Mucosa of descending colon (tissue), 3 donors: ENCODE data around the gene NINL. TPM values are rescaled to one million over a fixed set of nuclear protein-coding genes. Genes with fewer than 3 reads are reported as not detected.

Experiments used
- ATAC-seq: fragments of 200-7000 bp; cut with Tn5 transposase; one replicate; pipeline ENCODE4 v1.9.1; 2020; ENCODE audit warnings: mild to moderate bottlenecking, moderate library complexity
- DNase-seq, 3 donors: peaks; one replicate each; pipeline ENCODE4 v3.0.0-alpha.2; 2020
- H3K36me3 ChIP-seq: fragments of 200-600 bp; one replicate; pipeline ENCODE4 v1.8.0; 2021; ENCODE audit warnings: low read depth, mild to moderate bottlenecking
- H3K4me1 ChIP-seq: fragments of 200-600 bp; one replicate; pipeline ENCODE4 v1.8.0; 2021; ENCODE audit warnings: low read depth, mild to moderate bottlenecking
- H3K4me3 ChIP-seq: fragments of 200-600 bp; one replicate; pipeline ENCODE4 v1.8.0; 2021; ENCODE audit warnings: mild to moderate bottlenecking
- H3K9me3 ChIP-seq: fragments of 200-600 bp; one replicate; pipeline ENCODE4 v1.8.0; 2021; ENCODE audit warnings: mild to moderate bottlenecking
- CTCF ChIP-seq: fragments of 200-600 bp; IDR thresholded peaks from one replicate; pipeline ENCODE4 v1.8.0; 2022; ENCODE audit warnings: antibody characterized with exemption, mild to moderate bottlenecking
- intact Hi-C, 2 donors: fragments of 100-400 bp; cut with DNase I in 1 of 2; cut with micrococcal nuclease in 1 of 2; formaldehyde crosslinking; loops; one replicate each; pipeline versions ENCODE4 v1.11.0 to v1.11.1; 2022; cut with DNase I, micrococcal nuclease
- total RNA-seq, 3 donors: library from RNA; stranded (reverse); fragmentation: NEBNext Ultra II Directional in 2 of 3; extraction: Animal tissue kit (Norgen Biotek cat#: 25700) in 2 of 3; gene quantifications; one replicate each; pipeline versions ENCODE4 v1.2.1 to v1.2.4, GENCODE V29; 2021 to 2023
- donor health status: DM: no; HTN: no; CAD: no; lungs with moderate emphysema.
- donor health status: DM: no; HTN: no; CAD: no.
- donor health status: DM: no; HTN: yes; CAD: no.

The NINL gene
- total RNA-seq, 3 donors from 2014 or later, result 1.8 to 15.1 (median 3.3) TPM

GRCh38 chr20:25459916-25460535 lies 125.3 kb downstream of the NINL start:
- H3K36me3 ChIP-seq, result no peaks in the 10 kb centered on the region
- H3K4me3 ChIP-seq, result no peak overlapping the region
- TF ChIP-seq CTCF, result no peak
- intact Hi-C loops, result no loop called here
- no peaks in the 10 kb centered on the region for H3K4me1 ChIP-seq
- ATAC-seq (no peak), DNase-seq (no peak)
- no peaks in the 10 kb centered on the region for H3K9me3 ChIP-seq

GRCh38 chr20:25459111-25459830 lies 126.1 kb downstream of the NINL start:
- DNase-seq (no peak), ATAC-seq (no peak)
- H3K4me1 ChIP-seq, result no peaks in the 10 kb centered on the region
- no peaks in the 10 kb centered on the region for H3K9me3 ChIP-seq
- no peaks in the 10 kb centered on the region for H3K36me3 ChIP-seq
- intact Hi-C loops, result no loop called here
- no peak overlapping the region for H3K4me3 ChIP-seq
- no peak for TF ChIP-seq CTCF

GRCh38 chr20:25457886-25458680 lies 127.2 kb downstream of the NINL start:
- ATAC-seq (no peak), DNase-seq (no peak)
- H3K4me1 ChIP-seq, result no peaks in the 10 kb centered on the region
- no peaks in the 10 kb centered on the region for H3K9me3 ChIP-seq
- no peak for TF ChIP-seq CTCF
- intact Hi-C loops, result no loop called here
- H3K36me3 ChIP-seq, result no peaks in the 10 kb centered on the region
- H3K4me3 ChIP-seq, result no peak overlapping the region

- no peak for ATAC-seq
- Histone ChIP-seq H3K36me3 (no peaks in the 10 kb centered on the region), H3K4me3 (no peak overlapping the region), H3K9me3 (no peaks in the 10 kb centered on the region), H3K4me1 (no peaks in the 10 kb centered on the region)
- no peak for TF ChIP-seq CTCF
- intact Hi-C loops, result no loop called here
- DNase-seq, result no peak
These were observed 131.0 kb downstream of the NINL start for GRCh38 chr20:25454153-25454900.

GRCh38 chr20:25453035-25453810 lies 132.1 kb downstream of the NINL start:
- intact Hi-C loops, result no loop called here
- H3K9me3 ChIP-seq, result no peaks in the 10 kb centered on the region
- H3K4me1 ChIP-seq, result no peaks in the 10 kb centered on the region
- no peaks in the 10 kb centered on the region for H3K36me3 ChIP-seq
- DNase-seq (no peak), ATAC-seq (no peak)
- no peak overlapping the region for H3K4me3 ChIP-seq
- no peak for TF ChIP-seq CTCF
